Body of pancreas (tissue), 4 donors: ENCODE data around the gene PPP6R3. TPM values are rescaled to one million over a fixed set of nuclear protein-coding genes. Genes with fewer than 3 reads are reported as not detected.

Experiments
- ATAC-seq: fragments of 150-250 bp; one replicate; pipeline ENCODE4 v1.9.1; 2016
- DNase-seq, 4 donors: peaks; one replicate each; pipeline ENCODE4 v3.0.0-alpha.2; 2019
- H3K27ac ChIP-seq, 4 donors: fragments of 200-600 bp; sonication (generic); 1 replicate in 3 of 4; 2 replicates in 1 of 4; pipeline versions ENCODE4 v1.5.1 to v1.6.1; 2016 to 2019; ENCODE audit warnings: mild to moderate bottlenecking in 1 of 4, mixed read lengths in 1 of 4, moderate library complexity in 1 of 4
- H3K27me3 ChIP-seq, 2 donors: fragments of 200-600 bp; sonication (generic); one replicate each; pipeline ENCODE4 v1.6.0; 2016; ENCODE audit warnings: mild to moderate bottlenecking in 1 of 2
- H3K36me3 ChIP-seq, 2 donors: fragments of 200-600 bp; sonication (generic); replicated peaks in 1 of 2; 2 replicates each; pipeline ENCODE4 v1.5.1; 2016; ENCODE audit warnings: low read depth in 2 of 2; ENCODE audit not compliant: insufficient read depth in 1 of 2
- H3K4me1 ChIP-seq: fragments of 200-600 bp; sonication (generic); one replicate; pipeline ENCODE4 v1.6.0; 2016
- H3K4me3 ChIP-seq, 2 donors: fragments of 200-600 bp; sonication (generic); 1 replicate in 1 of 2; 2 replicates in 1 of 2; pipeline ENCODE4 v1.5.1; 2016 to 2019
- H3K9me3 ChIP-seq, 3 donors: fragments of 200-600 bp; sonication (generic); 1 replicate in 2 of 3; 2 replicates in 1 of 3; pipeline ENCODE4 v1.5.1; 2016
- CTCF ChIP-seq, 7 experiments: fragments of 450-650 bp in 4 of 7; fragments of 200-600 bp in 3 of 7; sonication (generic) in 3 of 7; IDR thresholded peaks; one replicate each; pipeline ENCODE4 v1.5.1; 2016 to 2019; ENCODE audit warnings: antibody characterized with exemption in 7 of 7
- POLR2A ChIP-seq, 3 donors: fragments of 450-650 bp; IDR thresholded peaks; one replicate each; pipeline ENCODE4 v1.6.1; 2016; ENCODE audit warnings: antibody characterized with exemption in 3 of 3, mild to moderate bottlenecking in 2 of 3
- WGBS, 2 donors: methylation state at CpG; one replicate each; pipeline ENCODE4 v1.1.5; 2017; 5-methylcytosine and 5-hydroxymethylcytosine counted together
- intact Hi-C: fragments of 100-400 bp; cut with DNase I; formaldehyde crosslinking; loops from one replicate; pipeline ENCODE4 v1.15.1; 2023
- total RNA-seq, 2 donors: library from RNA; depleted of rRNA; stranded (reverse); fragments of >200 nt; gene quantifications; one replicate each; pipeline ENCODE4 v1.1.0, GENCODE V29; 2016

The PPP6R3 gene
- total RNA-seq, 2 donors from 2014 or later = 92.9 to 94.9 TPM

DNA sequence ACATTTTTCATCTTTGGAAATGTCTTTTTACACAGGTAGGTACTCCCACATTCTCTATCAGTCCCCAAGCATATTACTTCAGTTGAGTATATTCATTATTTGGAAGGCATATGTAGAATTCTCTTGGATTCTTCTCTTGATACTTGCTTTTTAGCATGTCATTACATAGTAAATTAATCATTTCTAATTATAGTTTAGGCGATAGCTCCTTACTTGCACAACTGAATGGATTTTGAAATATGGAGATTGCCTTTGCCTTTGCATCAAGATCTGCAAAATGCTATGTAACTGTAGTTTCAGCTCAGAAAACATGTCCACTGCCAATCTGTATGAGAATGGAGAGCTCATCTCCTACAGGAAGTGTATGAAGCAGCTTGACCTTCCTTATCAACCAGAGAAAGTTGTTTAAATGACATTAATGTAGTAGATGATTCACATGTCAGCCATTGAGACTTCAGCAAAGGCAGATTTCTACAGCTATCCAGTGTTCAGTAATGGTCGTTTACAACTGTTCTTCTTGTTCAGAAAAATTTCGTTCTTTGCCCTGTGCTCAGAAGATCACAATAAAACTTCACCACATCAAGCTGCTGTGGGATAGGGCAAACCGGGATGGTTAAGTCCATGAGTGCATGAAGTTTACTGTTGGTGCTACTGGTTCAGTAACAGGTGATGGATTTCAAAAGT is 61.6 kb downstream of the PPP6R3 start:
- H3K4me3 ChIP-seq = no peak overlapping the region
- H3K4me1 ChIP-seq = peaks cover 14% of the 10 kb centered on the region
- intact Hi-C loops = no loop called here
- no peak for DNase-seq
- no peaks in the 10 kb centered on the region for H3K27me3 ChIP-seq
- no peaks in the 10 kb centered on the region for H3K9me3 ChIP-seq
- H3K27ac ChIP-seq = no peak overlapping the region
- TF ChIP-seq CTCF (IDR thresholded peaks at IDR 0.05) = no peak
- no peak for TF ChIP-seq POLR2A (IDR thresholded peaks at IDR 0.05)
- ATAC-seq = no peak
- 75 to 81% methylated on average over 4 of the region's 4 CpGs for WGBS, 2 donors
- peaks cover 0 to 12% of the 10 kb centered on the region in 2 donors for H3K36me3 ChIP-seq

GRCh38 chr11:68523033-68523432 is 62.5 kb downstream of the PPP6R3 start:
- TF ChIP-seq CTCF (IDR thresholded peaks at IDR 0.05) = no peak
- TF ChIP-seq POLR2A (IDR thresholded peaks at IDR 0.05) = no peak
- Histone ChIP-seq H3K4me3 (no peak overlapping the region), H3K9me3 (no peaks in the 10 kb centered on the region), H3K4me1 (peaks cover 14% of the 10 kb centered on the region), H3K36me3 (peaks cover 0 to 12% of the 10 kb centered on the region in 2 donors), H3K27ac (no peak overlapping the region), H3K27me3 (no peaks in the 10 kb centered on the region)
- intact Hi-C loops = no loop called here
- ATAC-seq (no peak), DNase-seq (no peak)
- WGBS, 2 donors = 91 to 97% methylated on average over 4 of the region's 4 CpGs

DNA sequence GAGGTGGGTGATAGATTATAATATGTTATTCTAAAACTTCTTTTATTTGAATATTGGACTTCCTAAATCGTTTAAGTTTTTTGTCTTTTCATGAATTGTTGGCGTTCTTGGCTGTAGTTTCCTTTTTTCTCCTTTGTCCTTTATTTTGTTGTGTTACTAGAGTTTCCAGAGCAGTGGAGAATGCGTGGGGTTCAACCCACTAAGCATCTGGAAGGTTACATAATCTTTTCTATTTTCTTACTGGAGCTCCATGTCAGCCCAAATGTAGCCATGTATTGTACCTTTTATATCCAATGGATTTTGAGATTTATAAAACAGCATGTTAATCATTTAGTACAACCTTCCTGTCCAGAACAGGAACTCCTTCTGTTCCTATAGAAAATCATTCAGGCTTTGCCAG is 63.2 kb downstream of the PPP6R3 start:
- TF ChIP-seq CTCF (IDR thresholded peaks at IDR 0.05) (no peak), POLR2A (IDR thresholded peaks at IDR 0.05) (no peak)
- Histone ChIP-seq H3K36me3 (peaks cover 0 to 12% of the 10 kb centered on the region in 2 donors), H3K27ac (peak overlapping the region in 1 of 4 donors; percentile 15), H3K9me3 (no peaks in the 10 kb centered on the region), H3K27me3 (no peaks in the 10 kb centered on the region), H3K4me1 (peaks cover 22% of the 10 kb centered on the region), H3K4me3 (no peak overlapping the region)
- ATAC-seq (no peak), DNase-seq (no peak)
- WGBS, 2 donors = 77 to 92% methylated on average over 3 of the region's 3 CpGs
- intact Hi-C loops = no loop called here

DNA sequence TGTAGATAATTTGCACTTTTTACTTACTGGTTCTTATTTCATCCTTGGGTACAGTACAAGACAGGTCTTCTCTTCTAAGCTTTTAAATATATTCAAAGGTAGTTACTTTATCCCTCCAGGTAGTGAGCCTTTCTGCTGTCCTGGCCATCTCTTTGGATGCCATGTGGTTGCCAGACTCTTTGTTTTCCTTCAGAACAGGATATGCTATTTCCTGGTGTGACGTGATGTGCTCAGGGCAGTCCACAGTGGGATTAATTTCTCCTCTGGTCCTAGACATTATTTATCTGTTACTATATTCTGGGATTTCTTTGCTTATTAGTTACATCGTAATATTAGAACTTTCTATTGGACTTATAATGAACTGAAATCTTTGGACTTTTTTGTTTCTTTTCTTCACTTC is 63.7 kb downstream of the PPP6R3 start:
- no peak for DNase-seq
- TF ChIP-seq POLR2A (IDR thresholded peaks at IDR 0.05) (no peak), CTCF (IDR thresholded peaks at IDR 0.05) (no peak)
- H3K4me3 ChIP-seq = no peak overlapping the region
- no peaks in the 10 kb centered on the region for H3K9me3 ChIP-seq
- peaks cover 23% of the 10 kb centered on the region for H3K4me1 ChIP-seq
- peaks cover 0 to 12% of the 10 kb centered on the region in 2 donors for H3K36me3 ChIP-seq
- 55 to 73% methylated on average over 2 of the region's 2 CpGs for WGBS, 2 donors
- H3K27me3 ChIP-seq = no peaks in the 10 kb centered on the region
- peak overlapping the region in 1 of 4 donors; percentile 15 for H3K27ac ChIP-seq
- no peak for ATAC-seq
- intact Hi-C loops = no loop called here

DNA sequence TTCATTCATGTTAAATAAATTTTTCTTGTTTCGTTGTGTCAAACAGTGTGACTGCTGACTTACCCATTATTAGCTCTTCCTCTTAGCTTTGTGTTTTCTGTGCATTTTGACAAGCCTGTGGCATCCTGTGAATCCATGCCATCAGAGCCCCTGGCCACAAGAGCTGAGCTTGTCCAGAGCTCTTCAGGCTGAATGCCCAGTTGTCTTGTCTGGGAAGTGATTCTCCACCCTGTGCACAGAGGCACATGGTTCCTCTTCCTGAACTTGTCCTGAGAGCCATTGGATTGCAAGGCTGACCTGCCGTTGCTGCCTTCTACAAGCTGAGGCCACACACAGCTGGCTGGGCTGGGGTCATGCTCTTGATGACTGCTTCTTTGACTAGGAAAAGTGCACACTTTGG is 64.1 kb downstream of the PPP6R3 start:
- WGBS, 2 donors = 78 to 89% methylated on average over 2 of the region's 2 CpGs
- intact Hi-C loops = no loop called here
- DNase-seq (no peak), ATAC-seq (no peak)
- Histone ChIP-seq H3K4me3 (no peak overlapping the region), H3K27me3 (no peaks in the 10 kb centered on the region), H3K27ac (no peak overlapping the region), H3K9me3 (no peaks in the 10 kb centered on the region), H3K4me1 (peaks cover 23% of the 10 kb centered on the region), H3K36me3 (peaks cover 0 to 9% of the 10 kb centered on the region in 2 donors)
- TF ChIP-seq CTCF (IDR thresholded peaks at IDR 0.05) = no peak
- TF ChIP-seq POLR2A (IDR thresholded peaks at IDR 0.05) = no peak
